SIG-M5 treated with dmso at 0.1 percent for 504 hours (cell line): Measurements from ENCODE around the gene IFI44.

Source experiments
- DNase-seq: peaks from one replicate; lab custom pipeline; 2025; ENCODE audit not compliant: unreplicated experiment; lab: John Stamatoyannopoulos, UW

IFI44 gene

GRCh38 chr1:78651241-78651640 lies 1.6 kb downstream of the IFI44 start:
- DNase-seq = no peak

- DNase-seq = no peak
These were observed 2.5 kb downstream of the IFI44 start for GRCh38 chr1:78652019-78652560.

- DNase-seq = no peak
These were observed 9.3 kb downstream of the IFI44 start for GRCh38 chr1:78658901-78659300.

- DNase-seq = no peak
These were observed 14.3 kb downstream of the IFI44 start for GRCh38 chr1:78663923-78664322.

- DNase-seq = no peak
These were observed 15.1 kb downstream of the IFI44 start for GRCh38 chr1:78664763-78665162.

- no peak for DNase-seq
These were observed 16.2 kb downstream of the IFI44 start for GRCh38 chr1:78665809-78666208.

- DNase-seq = no peak
These were observed 18.3 kb downstream of the IFI44 start for GRCh38 chr1:78667939-78668338.

- DNase-seq = no peak
These were observed 18.8 kb downstream of the IFI44 start for GRCh38 chr1:78668427-78668826.

GRCh38 chr1:78672428-78672827 lies 22.8 kb downstream of the IFI44 start:
- DNase-seq = no peak

GRCh38 chr1:78673120-78673519 lies 23.5 kb downstream of the IFI44 start:
- no peak for DNase-seq

- DNase-seq = peak; percentile 46
These were observed 26.8 kb downstream of the IFI44 start for GRCh38 chr1:78676347-78676982.

GRCh38 chr1:78676993-78677392 lies 27.4 kb downstream of the IFI44 start:
- no peak for DNase-seq

- no peak for DNase-seq
These were observed 28.2 kb downstream of the IFI44 start for GRCh38 chr1:78677788-78678187.

- no peak for DNase-seq
These were observed 28.7 kb downstream of the IFI44 start for GRCh38 chr1:78678324-78678723.

- no peak for DNase-seq
These were observed 31.6 kb downstream of the IFI44 start for GRCh38 chr1:78681265-78681664.

GRCh38 chr1:78682496-78682895 lies 32.9 kb downstream of the IFI44 start:
- no peak for DNase-seq

- no peak for DNase-seq
These were observed 33.4 kb downstream of the IFI44 start for GRCh38 chr1:78683079-78683478.

- DNase-seq = no peak
These were observed 37.7 kb downstream of the IFI44 start for GRCh38 chr1:78687315-78687714.

GRCh38 chr1:78687914-78688313 lies 38.3 kb downstream of the IFI44 start:
- no peak for DNase-seq

GRCh38 chr1:78688697-78689096 lies 39.1 kb downstream of the IFI44 start:
- no peak for DNase-seq

GRCh38 chr1:78690516-78690915 lies 40.9 kb downstream of the IFI44 start:
- no peak for DNase-seq

GRCh38 chr1:78691995-78692747 lies 42.5 kb downstream of the IFI44 start:
- DNase-seq = no peak
